HG03354 (cell line): ENCODE results near the gene TMEM53.
A peak's percentile ranks its signal among the peaks of the same experiment; 100 is the strongest.
"Not testable (repeated sequence)": the region's sequence is repeated elsewhere in the genome, so short reads cannot be mapped to it uniquely, and the experiment has no call there.

ENCODE experiments used
- ATAC-seq: cut with Tn5 transposase; IDR thresholded peaks from one replicate; pipeline ENCODE4 v1.9.1; 2021; ENCODE audit warnings: mild to moderate bottlenecking; ENCODE audit not compliant: unreplicated experiment, poor library complexity, severe bottlenecking

Gene TMEM53

GRCh38 chr1:44700573-44700972, 26.3 kb upstream of the TMEM53 start:
- no peak for ATAC-seq

GRCh38 chr1:44699375-44699774, 25.1 kb upstream of the TMEM53 start:
- ATAC-seq, result not testable (repeated sequence)

GRCh38 chr1:44698138-44698537, 23.9 kb upstream of the TMEM53 start:
- ATAC-seq, result no peak

DNA sequence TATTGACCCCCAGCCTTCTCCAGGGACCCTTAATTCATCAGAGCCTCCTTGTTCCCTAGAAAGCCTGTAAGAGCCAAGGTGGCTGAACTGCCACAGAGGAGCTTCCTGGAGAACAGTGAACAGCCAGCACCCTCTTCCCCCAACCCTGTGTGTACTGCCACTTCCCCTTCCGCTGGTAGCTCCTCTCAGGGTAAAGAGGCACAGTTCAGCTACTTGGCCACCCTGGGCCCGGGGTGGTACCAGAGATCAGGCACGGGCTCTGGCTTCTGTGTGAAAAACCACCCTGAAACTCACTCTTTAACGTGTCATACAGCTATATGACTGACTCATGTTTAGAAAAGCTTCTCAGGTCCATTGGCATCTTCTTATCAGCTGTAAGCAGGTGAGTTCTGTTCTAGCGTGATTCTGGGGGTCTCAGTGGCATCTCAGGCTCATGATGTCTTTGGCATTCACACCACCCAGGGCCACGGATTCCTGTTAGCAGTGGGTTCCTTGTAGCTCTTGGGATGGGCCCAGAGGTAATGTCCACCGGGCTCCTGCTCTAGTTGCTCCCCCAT, 22.6 kb upstream of the TMEM53 start:
- ATAC-seq, result no peak

DNA sequence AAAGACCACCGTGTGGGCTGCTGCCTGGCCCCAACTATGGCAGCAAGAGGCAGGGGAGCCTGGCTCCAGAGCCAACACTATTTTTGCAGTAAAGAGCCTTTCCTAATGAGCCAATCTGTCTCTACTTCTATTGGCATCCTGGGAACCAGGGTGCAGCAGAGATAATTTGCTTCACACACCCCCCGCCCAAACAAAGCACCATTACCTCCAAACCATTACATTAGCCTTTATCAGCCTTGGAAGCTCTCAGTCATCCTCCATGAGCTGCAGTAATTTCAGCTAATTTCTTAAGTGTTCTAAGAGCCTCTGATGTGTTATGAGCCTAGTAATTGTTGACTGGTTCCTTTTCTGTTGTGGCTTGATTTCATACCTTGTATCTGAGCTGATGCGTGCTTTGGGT, 21.8 kb upstream of the TMEM53 start:
- ATAC-seq, result no peak

- no peak for ATAC-seq
Measured at GRCh38 chr1:44695671-44696070, 21.4 kb upstream of the TMEM53 start.

- no peak for ATAC-seq
Measured at GRCh38 chr1:44694863-44695478, 20.7 kb upstream of the TMEM53 start.

DNA sequence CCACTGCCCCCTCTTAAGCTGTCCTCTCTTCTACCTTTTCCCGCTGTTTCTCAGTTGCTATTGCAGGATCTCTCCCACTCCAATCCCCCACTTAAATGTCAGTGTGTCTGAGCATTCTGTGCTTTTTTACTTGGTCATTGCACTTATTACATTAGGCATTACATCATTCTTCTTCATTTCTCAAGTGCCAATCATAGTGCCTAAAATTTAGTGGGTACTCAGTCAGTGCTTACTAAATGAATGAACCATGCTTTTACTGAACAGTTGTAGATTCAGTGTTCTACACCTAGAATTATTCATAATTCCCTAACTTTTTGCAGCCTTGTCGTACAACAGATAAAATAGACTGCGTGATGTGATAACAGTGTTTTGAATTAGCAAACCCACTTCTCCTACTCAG, 19.6 kb upstream of the TMEM53 start:
- no peak for ATAC-seq

GRCh38 chr1:44693159-44693558, 18.9 kb upstream of the TMEM53 start:
- no peak for ATAC-seq

GRCh38 chr1:44689447-44689765, 15.1 kb upstream of the TMEM53 start:
- ATAC-seq, result no peak

DNA sequence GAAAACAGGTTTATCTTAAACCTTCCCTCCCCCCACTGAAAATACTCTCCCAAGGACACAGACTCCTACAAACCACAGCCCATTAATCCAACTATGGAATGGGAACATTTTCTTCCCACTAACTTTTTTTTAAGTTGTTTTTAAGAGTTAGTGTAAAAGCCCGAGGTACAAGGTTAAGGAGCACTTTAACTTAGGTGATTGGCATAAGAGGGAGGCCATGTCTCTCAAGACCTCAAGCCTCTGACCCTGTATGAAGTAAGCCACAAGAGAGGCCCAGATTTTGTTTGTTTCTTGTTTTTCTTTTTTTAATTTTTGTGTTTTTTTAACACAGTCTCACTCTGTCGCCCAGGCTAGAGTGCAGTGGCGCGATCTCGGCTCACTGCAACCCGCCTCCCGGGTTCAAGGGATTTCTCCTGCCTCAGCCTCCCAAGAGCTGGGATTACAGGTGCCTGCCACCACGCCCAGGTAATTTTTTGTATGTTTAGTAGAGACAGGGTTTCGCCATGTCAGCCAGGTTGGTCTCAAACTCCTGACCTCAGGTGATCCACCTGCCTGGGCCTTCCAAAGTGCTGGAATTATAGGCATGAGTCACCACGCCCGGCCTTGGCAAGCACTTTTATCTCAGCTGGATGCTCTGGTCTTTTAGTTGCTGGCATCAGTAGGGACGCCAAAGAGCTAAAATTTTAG, 14.6 kb upstream of the TMEM53 start:
- ATAC-seq, result no peak

DNA sequence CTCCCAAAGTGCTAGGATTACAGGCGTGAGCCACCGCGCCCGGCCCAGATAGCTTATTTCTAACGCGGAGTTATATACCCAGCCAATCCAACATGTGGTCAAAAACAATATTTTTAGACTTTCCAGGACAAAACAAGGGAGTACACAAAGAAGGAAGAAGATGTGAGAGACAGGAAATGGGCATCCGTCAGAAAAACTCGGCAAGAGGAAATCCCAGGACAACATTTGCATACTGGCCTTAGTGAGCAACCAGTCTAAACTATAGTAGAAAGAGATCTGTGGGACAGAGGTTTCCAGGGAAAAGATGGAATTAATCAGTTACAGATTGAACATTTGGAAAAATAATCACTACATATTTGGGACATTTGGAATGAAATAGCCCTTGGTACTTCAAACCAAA, 11.6 kb upstream of the TMEM53 start:
- ATAC-seq, result no peak

DNA sequence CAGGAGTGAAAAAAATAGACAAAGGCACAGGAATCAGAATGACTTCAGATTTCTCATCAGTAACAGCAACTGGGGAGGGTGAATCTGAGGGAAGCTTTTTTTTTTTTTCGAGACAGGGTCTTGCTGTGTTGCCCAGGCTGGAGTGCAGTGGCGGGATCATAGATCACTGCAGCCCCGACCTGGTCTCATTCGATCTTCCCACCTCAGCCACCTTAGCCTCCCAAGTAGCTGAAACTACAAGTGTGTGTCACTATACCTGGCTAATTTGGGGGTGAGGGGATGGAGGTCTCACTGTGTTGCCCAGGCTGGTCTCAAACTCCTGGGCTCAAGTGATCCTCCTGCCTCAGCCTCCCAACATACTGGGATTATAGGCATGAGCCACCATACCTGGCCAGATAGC, 10.9 kb upstream of the TMEM53 start:
- ATAC-seq, result no peak

- ATAC-seq, result peak; percentile 86
Measured at GRCh38 chr1:44684525-44684924, 10.2 kb upstream of the TMEM53 start.

DNA sequence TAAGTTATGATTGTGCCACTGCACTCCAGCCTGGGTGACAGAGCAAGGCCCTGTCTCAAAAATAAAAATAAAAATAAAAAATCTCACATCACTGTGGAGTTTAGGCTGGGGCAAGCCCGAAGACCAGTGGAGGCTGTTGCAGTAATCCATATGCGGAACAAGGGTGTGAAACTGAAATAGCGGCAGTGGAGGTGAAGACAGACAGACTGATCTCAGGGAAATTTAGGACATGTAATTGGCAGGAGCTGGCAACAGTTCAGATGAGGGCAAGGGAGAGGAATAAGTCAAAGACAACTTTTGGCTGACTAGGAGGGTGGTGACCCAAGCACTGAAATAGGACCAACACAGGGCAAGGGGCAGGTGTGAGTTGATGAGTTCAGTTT, 8.6 kb upstream of the TMEM53 start:
- no peak for ATAC-seq

- ATAC-seq, result no peak
Measured at GRCh38 chr1:44681905-44682882, 7.9 kb upstream of the TMEM53 start.

DNA sequence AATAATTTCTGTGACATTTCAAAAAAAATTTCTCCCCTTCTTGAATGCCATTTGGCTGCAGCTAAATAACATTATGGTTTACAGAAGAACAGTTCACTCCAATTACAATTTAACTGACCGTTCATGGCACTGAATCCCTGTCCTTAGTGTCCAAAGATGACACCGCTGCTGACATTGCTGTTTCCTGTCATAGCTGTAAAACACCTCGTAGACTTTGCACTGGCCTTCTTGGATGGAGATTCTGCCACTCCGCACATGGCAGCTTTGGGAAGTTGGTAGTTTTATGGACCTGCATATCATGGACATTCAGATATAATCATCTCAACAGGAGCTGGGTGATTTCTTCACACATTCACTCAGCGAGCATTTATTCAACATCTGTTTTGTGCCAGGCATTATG, 5.2 kb upstream of the TMEM53 start:
- no peak for ATAC-seq

DNA sequence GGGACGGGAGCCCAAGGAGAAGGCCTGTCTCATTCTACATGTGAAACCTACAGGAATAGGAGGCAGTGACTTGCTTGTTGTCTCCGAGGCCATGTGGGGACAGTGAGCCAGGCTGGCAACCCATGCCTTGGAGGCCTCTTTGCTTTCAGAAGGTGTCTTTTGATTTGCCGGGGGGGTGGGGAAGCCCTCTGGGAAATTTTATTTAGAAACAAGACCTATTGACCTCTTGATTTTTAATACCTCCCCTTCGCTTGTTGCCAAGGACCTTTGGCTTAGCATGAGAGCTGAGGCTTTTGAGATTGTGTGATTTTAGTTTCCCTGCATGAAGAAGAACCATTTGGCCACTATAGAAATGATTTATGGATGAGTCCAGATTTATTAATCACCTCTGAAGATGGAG, 4.3 kb upstream of the TMEM53 start:
- ATAC-seq, result no peak

DNA sequence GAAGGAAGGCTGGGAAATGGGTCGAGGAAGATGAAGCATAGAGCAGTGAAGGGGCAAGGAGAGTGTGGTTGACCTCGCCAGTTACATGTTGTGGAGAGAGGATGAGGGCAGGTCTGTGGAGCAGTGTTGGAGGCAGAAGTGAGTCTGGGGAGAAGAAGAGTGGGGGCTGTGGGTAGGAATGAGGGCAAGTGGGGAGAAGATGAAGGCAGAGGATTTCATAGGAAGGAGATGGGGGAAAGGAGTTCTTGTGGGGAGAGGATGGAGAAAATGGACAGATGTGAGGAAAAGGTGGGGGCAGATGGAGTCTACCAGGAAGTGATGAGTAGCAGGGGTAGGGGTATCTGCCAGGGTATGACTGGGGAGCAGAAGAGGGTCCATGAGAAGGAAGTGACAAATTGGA, 3.8 kb upstream of the TMEM53 start:
- no peak for ATAC-seq

DNA sequence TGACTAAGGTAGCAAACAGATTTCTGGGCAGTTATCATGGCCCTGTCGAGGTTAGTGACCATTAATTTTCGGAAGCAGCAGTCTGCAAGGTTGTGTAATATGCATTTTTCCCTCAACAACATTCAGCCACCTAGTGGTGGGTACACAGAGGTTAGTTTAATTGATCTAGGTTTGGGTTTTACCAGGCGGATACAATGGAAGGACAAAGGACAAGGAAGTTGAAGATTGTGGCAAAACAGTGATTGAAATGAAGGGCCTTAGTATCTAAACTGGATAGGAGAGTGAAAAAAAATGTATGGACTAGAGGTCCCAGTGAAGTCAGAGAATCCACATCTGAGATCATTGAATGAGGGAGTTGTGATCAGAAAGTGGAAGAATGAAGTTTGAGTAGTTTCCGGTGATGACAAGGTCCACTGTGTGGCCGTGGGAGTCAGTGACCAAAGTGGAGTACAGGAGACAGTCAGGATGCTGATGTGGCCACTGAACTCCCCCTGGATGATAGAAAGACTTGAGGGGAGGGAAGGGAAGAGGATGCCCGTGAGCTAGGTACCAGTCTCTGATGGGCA, 3.0 kb upstream of the TMEM53 start:
- ATAC-seq, result no peak
